Loucy (cell line): Measurements from ENCODE around the gene VWF.

ENCODE experiments used
- H2AFZ ChIP-seq: fragments of 200-600 bp; sonication (generic); 2 replicates; pipeline ENCODE4 v1.6.0; 2016; ENCODE audit warnings: antibody characterized with exemption, mild to moderate bottlenecking, low read length, moderate library complexity
- H3F3A ChIP-seq: fragments of 200-600 bp; 2 replicates; pipeline ENCODE4 v1.6.0; 2016; ENCODE audit warnings: antibody characterized with exemption, low read depth, mild to moderate bottlenecking
- H3K27me3 ChIP-seq: fragments of 200-600 bp; sonication (generic); 2 replicates; pipeline ENCODE4 v1.6.1; 2014; ENCODE audit warnings: low read length, mild to moderate bottlenecking; ENCODE audit not compliant: insufficient read depth, poor library complexity, severe bottlenecking
- H3K36me3 ChIP-seq: fragments of 200-600 bp; sonication (generic); 2 replicates; pipeline ENCODE4 v1.6.1; 2016; ENCODE audit warnings: low read length; ENCODE audit not compliant: insufficient read depth
- H3K4me1 ChIP-seq: fragments of 200-600 bp; sonication (generic); 2 replicates; pipeline ENCODE4 v1.5.1; 2014; ENCODE audit warnings: low read length, mild to moderate bottlenecking; ENCODE audit not compliant: insufficient read depth, poor library complexity, severe bottlenecking
- H3K4me2 ChIP-seq: fragments of 200-600 bp; sonication (generic); 2 replicates; pipeline ENCODE4 v1.6.0; 2014; ENCODE audit warnings: antibody characterized with exemption, low read length, low read depth, mild to moderate bottlenecking; ENCODE audit not compliant: poor library complexity, severe bottlenecking
- H3K4me3 ChIP-seq: fragments of 200-600 bp; sonication (generic); 2 replicates; pipeline ENCODE4 v1.5.1; 2014; ENCODE audit warnings: low read length, mild to moderate bottlenecking, mixed read lengths; ENCODE audit not compliant: poor library complexity, severe bottlenecking
- H3K79me2 ChIP-seq: fragments of 200-600 bp; sonication (generic); 2 replicates; pipeline ENCODE4 v1.6.1; 2014; ENCODE audit warnings: low read length; ENCODE audit not compliant: insufficient read depth
- H3K9ac ChIP-seq: fragments of 200-600 bp; sonication (generic); 2 replicates; pipeline ENCODE4 v1.6.0; 2014; ENCODE audit warnings: mild to moderate bottlenecking, low read depth, low read length, moderate library complexity; ENCODE audit not compliant: poor library complexity, severe bottlenecking
- H3K9me2 ChIP-seq: fragments of 200-600 bp; sonication (generic); replicated peaks from 2 replicates; pipeline ENCODE4 v1.6.1; 2016; ENCODE audit warnings: low read depth, low read length, mixed read lengths
- H3K9me3 ChIP-seq: fragments of 200-600 bp; sonication (generic); 2 replicates; pipeline ENCODE4 v1.6.1; 2014; ENCODE audit warnings: mild to moderate bottlenecking, antibody characterized with exemption, low read length, low read depth; ENCODE audit not compliant: insufficient read depth
- H4K20me1 ChIP-seq: fragments of 200-600 bp; sonication (generic); 2 replicates; pipeline ENCODE4 v1.6.0; 2014; ENCODE audit warnings: antibody characterized with exemption, low read length, mild to moderate bottlenecking; ENCODE audit not compliant: insufficient read depth, poor library complexity, severe bottlenecking
- CTCF ChIP-seq: fragments of 200-600 bp; sonication (generic); conservative IDR thresholded peaks from 2 replicates; pipeline ENCODE4 v1.5.1; 2014; ENCODE audit warnings: mild to moderate bottlenecking, antibody characterized with exemption, low read length
- EZH2phosphoT487 ChIP-seq: fragments of 200-600 bp; IDR thresholded peaks from 2 replicates; pipeline ENCODE4 v1.6.1; 2018; ENCODE audit warnings: antibody characterized with exemption, mild to moderate bottlenecking, moderate library complexity, borderline replicate concordance

VWF gene

GRCh38 chr12:6047249-6048237 lies 76.9 kb downstream of the VWF start:
- H3K9me2 ChIP-seq = no peaks in the 10 kb centered on the region

GRCh38 chr12:6046511-6047180 lies 77.8 kb downstream of the VWF start:
- TF ChIP-seq EZH2phosphoT487 (no peak), CTCF (no peak)
- H3K9me2 ChIP-seq = no peaks in the 10 kb centered on the region
- H3K36me3 ChIP-seq = no peaks in the 10 kb centered on the region
- H3K4me3 ChIP-seq = no peak overlapping the region
- H4K20me1 ChIP-seq = no peaks in the 10 kb centered on the region
- no peaks in the 10 kb centered on the region for H3K9me3 ChIP-seq
- H3K27me3 ChIP-seq = no peaks in the 10 kb centered on the region
- no peak overlapping the region for H3K9ac ChIP-seq
- no peaks in the 10 kb centered on the region for H3F3A ChIP-seq
- H2AFZ ChIP-seq = no peak overlapping the region
- H3K4me1 ChIP-seq = no peaks in the 10 kb centered on the region
- H3K79me2 ChIP-seq = no peaks in the 10 kb centered on the region
- no peak overlapping the region for H3K4me2 ChIP-seq

More at GRCh38 chr12:6047249-6048237, 76.9 kb downstream of the VWF start:
- TF ChIP-seq EZH2phosphoT487 (no peak), CTCF (no peak)
- Histone ChIP-seq H3K36me3 (no peaks in the 10 kb centered on the region), H3K4me1 (no peaks in the 10 kb centered on the region), H2AFZ (no peak overlapping the region), H3K27me3 (no peaks in the 10 kb centered on the region), H4K20me1 (no peaks in the 10 kb centered on the region), H3K9me3 (no peaks in the 10 kb centered on the region), H3K79me2 (no peaks in the 10 kb centered on the region), H3K9ac (no peak overlapping the region), H3K4me2 (no peak overlapping the region), H3K4me3 (no peak overlapping the region), H3F3A (no peaks in the 10 kb centered on the region)

GRCh38 chr12:6045438-6045837 lies 79.0 kb downstream of the VWF start:
- Histone ChIP-seq H2AFZ (no peak overlapping the region), H3K27me3 (no peaks in the 10 kb centered on the region), H3F3A (no peaks in the 10 kb centered on the region), H3K4me3 (no peak overlapping the region), H3K36me3 (no peaks in the 10 kb centered on the region), H3K4me2 (no peak overlapping the region), H3K9me3 (no peaks in the 10 kb centered on the region), H3K79me2 (no peaks in the 10 kb centered on the region), H3K4me1 (no peaks in the 10 kb centered on the region), H4K20me1 (no peaks in the 10 kb centered on the region), H3K9me2 (no peaks in the 10 kb centered on the region), H3K9ac (no peak overlapping the region)
- TF ChIP-seq EZH2phosphoT487 (no peak), CTCF (no peak)
